ENCODE results near the gene PADI2. TPM values are rescaled to one million over a fixed set of nuclear protein-coding genes. Genes with fewer than 3 reads are reported as not detected.

The PADI2 gene
- total RNA-seq, 2 experiments from 2014 or later = 0.25 to 0.30 TPM

DNA sequence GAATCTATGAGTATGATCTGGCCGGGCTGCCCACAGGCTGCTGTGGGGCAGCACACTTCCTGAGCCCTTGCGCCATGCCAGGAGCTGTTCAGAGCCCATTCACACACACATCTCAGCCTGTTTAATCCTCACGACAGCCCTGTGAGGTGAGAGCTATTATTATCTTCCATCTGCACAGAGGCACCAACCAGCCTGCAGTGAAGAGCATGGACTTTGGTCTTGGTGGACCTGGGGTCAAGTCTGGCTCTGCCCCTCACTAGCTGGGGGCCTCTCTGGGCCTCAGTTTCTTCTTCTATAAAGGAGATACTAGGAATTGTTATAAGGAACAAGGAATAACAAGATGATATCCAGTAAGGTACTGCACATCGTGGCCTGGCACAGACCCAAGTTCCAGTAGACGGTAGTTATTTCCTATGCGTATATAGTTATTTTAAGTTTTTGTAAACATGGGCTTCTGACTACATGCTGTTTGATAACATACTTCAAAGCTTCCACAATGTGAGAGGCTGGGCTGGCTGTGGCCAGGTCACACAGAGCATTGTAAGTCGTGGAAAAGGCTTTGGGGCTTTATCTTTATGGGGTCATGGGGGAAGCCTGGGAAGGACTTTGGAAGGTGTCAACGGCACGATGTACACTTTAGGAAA is 3.4 kb upstream of the PADI2 start:
- no peak overlapping the region for H3K4me3 Mint-ChIP-seq
- peaks cover 19 to 26% of the 10 kb centered on the region in 2 experiments for H3K27me3 ChIP-seq (ENCODE audit: control insufficient read depth in 1 of 2, insufficient read depth in 2 of 2, low read length in 2 of 2)
- H3K27ac ChIP-seq (ENCODE audit: low read depth in 1 of 2, low read length in 2 of 2) = no peak overlapping the region
- DNase-seq (no peak), ATAC-seq (ENCODE audit: poor library complexity) (no peak)
- H3K4me1 Mint-ChIP-seq (ENCODE audit: low read depth) = peaks cover 15% of the 10 kb centered on the region
- H3K27ac Mint-ChIP-seq = no peak overlapping the region
- no peaks in the 10 kb centered on the region for H3K36me3 Mint-ChIP-seq (ENCODE audit: low read depth)
- TF ChIP-seq, protein P1, sequence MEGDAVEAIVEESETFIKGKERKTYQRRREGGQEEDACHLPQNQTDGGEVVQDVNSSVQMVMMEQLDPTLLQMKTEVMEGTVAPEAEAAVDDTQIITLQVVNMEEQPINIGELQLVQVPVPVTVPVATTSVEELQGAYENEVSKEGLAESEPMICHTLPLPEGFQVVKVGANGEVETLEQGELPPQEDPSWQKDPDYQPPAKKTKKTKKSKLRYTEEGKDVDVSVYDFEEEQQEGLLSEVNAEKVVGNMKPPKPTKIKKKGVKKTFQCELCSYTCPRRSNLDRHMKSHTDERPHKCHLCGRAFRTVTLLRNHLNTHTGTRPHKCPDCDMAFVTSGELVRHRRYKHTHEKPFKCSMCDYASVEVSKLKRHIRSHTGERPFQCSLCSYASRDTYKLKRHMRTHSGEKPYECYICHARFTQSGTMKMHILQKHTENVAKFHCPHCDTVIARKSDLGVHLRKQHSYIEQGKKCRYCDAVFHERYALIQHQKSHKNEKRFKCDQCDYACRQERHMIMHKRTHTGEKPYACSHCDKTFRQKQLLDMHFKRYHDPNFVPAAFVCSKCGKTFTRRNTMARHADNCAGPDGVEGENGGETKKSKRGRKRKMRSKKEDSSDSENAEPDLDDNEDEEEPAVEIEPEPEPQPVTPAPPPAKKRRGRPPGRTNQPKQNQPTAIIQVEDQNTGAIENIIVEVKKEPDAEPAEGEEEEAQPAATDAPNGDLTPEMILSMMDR (IDR thresholded peaks at IDR 0.05) = no peak
- no peaks in the 10 kb centered on the region for H3K36me3 ChIP-seq (ENCODE audit: insufficient read depth, low read length)
- no peaks in the 10 kb centered on the region for H3K9me3 Mint-ChIP-seq
- intact Hi-C loops (cut with DNase I, micrococcal nuclease) = loop anchor here in 1 of 2 experiments (10.0 kb wide), 1 partner anchor 212 kb away; no protein-coding TSS in a partner anchor
- ChIA-PET POLR2A (no interaction called here), CTCF (interaction anchor here (1.2 kb wide), 1 partner anchor 117 kb away, joined by 3 read pairs; no protein-coding TSS in a partner anchor)
- peaks cover 45% of the 10 kb centered on the region for H3K27me3 Mint-ChIP-seq
- H3K9me3 ChIP-seq (ENCODE audit: control insufficient read depth in 1 of 2, insufficient read depth in 1 of 2, low read length in 2 of 2) = peaks cover 0 to under 1% of the 10 kb centered on the region in 2 experiments
- no peak overlapping the region for H3K4me3 ChIP-seq (ENCODE audit: low read length)
- peaks cover 20% of the 10 kb centered on the region for H3K4me1 ChIP-seq (ENCODE audit: insufficient read depth, low read length)

- Histone ChIP-seq H3K4me3 (ENCODE audit: low read length) (no peak overlapping the region), H3K4me1 (ENCODE audit: insufficient read depth, low read length) (peaks cover 20% of the 10 kb centered on the region), H3K9me3 (ENCODE audit: control insufficient read depth in 1 of 2, insufficient read depth in 1 of 2, low read length in 2 of 2) (peaks cover 0 to 4% of the 10 kb centered on the region in 2 experiments), H3K27ac (ENCODE audit: low read depth in 1 of 2, low read length in 2 of 2) (no peak overlapping the region), H3K27me3 (ENCODE audit: control insufficient read depth in 1 of 2, insufficient read depth in 2 of 2, low read length in 2 of 2) (peaks cover 24 to 32% of the 10 kb centered on the region in 2 experiments), H3K36me3 (ENCODE audit: insufficient read depth, low read length) (no peaks in the 10 kb centered on the region)
- ChIA-PET CTCF (interaction anchor here (0.8 to 1.2 kb wide), 2 partner anchors 103 to 118 kb away, joined by 3 read pairs; no protein-coding TSS in a partner anchor), POLR2A (no interaction called here)
- no peak overlapping the region for H3K4me3 Mint-ChIP-seq
- no peaks in the 10 kb centered on the region for H3K36me3 Mint-ChIP-seq (ENCODE audit: low read depth)
- DNase-seq (no peak), ATAC-seq (ENCODE audit: poor library complexity) (no peak)
- intact Hi-C loops (cut with DNase I, micrococcal nuclease) = loop anchor here in 1 of 2 experiments (10.0 kb wide), 1 partner anchor 213 kb away; no protein-coding TSS in a partner anchor
- H3K27me3 Mint-ChIP-seq = peaks cover 53% of the 10 kb centered on the region
- no peaks in the 10 kb centered on the region for H3K9me3 Mint-ChIP-seq
- TF ChIP-seq, protein P1 (IDR thresholded peaks at IDR 0.05) = no peak
- H3K4me1 Mint-ChIP-seq (ENCODE audit: low read depth) = peaks cover 15% of the 10 kb centered on the region
- no peak overlapping the region for H3K27ac Mint-ChIP-seq
These were observed 2.6 kb upstream of the PADI2 start for GRCh38 chr1:17121881-17122280.

DNA sequence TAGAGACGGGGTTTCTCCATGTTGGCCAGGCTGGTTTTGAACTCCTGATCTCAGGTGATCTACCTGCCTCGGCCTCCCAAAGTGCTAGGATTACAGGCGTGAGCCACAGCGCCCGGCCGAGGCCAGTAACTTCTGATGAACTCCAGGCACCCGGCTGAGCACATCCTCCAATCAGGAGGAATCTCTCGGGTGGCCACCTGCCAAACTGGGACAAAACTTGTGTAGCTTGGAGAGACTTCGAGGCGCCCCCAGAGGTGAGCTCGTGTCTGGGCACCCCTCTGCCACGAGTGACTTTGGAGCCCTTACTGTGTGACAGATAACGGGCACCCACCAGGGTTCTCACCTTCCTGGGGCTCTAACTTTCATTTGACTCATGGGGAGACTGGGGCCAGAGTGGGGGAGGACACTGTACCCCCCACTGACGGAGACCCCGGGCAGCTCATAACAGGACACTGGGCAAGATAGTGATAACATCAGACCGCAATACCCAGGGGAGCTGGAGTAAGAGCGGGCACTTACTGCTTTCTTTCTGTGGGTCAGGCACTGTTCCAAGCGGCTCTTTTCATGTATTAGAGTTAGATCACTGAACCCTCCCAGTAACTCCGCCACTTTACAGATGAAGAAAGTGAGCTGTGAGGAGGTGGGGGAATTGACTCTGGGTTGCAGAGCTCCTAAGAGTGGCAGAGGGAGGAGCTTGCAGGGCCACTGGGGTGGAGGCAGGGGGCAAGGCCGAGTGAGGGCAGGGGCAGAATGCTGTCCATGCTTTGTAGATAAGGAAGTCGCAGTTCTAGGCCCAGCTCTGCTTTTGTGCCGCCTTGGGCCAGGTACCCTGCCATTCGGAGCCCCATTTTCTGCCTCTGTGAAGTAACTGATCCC is 1.9 kb upstream of the PADI2 start:
- POLR2A ChIA-PET = no interaction called here
- intact Hi-C loops (cut with DNase I, micrococcal nuclease) = loop anchor here in 1 of 2 experiments (10.0 kb wide), 1 partner anchor 214 kb away; no protein-coding TSS in a partner anchor

More for the DNA sequence above, 1.9 kb upstream of the PADI2 start:
- no peaks in the 10 kb centered on the region for H3K9me3 Mint-ChIP-seq
- CTCF ChIA-PET = interaction anchor here (0.8 kb wide), 1 partner anchor 102 kb away, joined by 3 read pairs; no protein-coding TSS in a partner anchor
- peaks cover 60% of the 10 kb centered on the region for H3K27me3 Mint-ChIP-seq
- H3K4me3 Mint-ChIP-seq = no peak overlapping the region
- TF ChIP-seq, protein P1 (IDR thresholded peaks at IDR 0.05) = no peak
- peaks cover 15% of the 10 kb centered on the region for H3K4me1 Mint-ChIP-seq (ENCODE audit: low read depth)
- H3K9me3 ChIP-seq (ENCODE audit: control insufficient read depth in 1 of 2, insufficient read depth in 1 of 2, low read length in 2 of 2) = peaks cover 0 to 4% of the 10 kb centered on the region in 2 experiments
- no peak overlapping the region for H3K4me3 ChIP-seq (ENCODE audit: low read length)
- H3K27ac ChIP-seq (ENCODE audit: low read depth in 1 of 2, low read length in 2 of 2) = no peak overlapping the region
- no peak for DNase-seq
- no peaks in the 10 kb centered on the region for H3K36me3 Mint-ChIP-seq (ENCODE audit: low read depth)
- H3K27ac Mint-ChIP-seq = no peak overlapping the region
- ATAC-seq (ENCODE audit: poor library complexity) = no peak
- H3K27me3 ChIP-seq (ENCODE audit: control insufficient read depth in 1 of 2, insufficient read depth in 2 of 2, low read length in 2 of 2) = peaks cover 25 to 32% of the 10 kb centered on the region in 2 experiments
- peaks cover 20% of the 10 kb centered on the region for H3K4me1 ChIP-seq (ENCODE audit: insufficient read depth, low read length)
- no peaks in the 10 kb centered on the region for H3K36me3 ChIP-seq (ENCODE audit: insufficient read depth, low read length)
